ENCODE measurements around the gene IMPA2. TPM values are rescaled to one million over a fixed set of nuclear protein-coding genes. Genes with fewer than 3 reads are reported as not detected.

Gene IMPA2
- total and polyA plus RNA-seq, 8 donors: 61.0 to 263 (median 78.6) TPM

DNA sequence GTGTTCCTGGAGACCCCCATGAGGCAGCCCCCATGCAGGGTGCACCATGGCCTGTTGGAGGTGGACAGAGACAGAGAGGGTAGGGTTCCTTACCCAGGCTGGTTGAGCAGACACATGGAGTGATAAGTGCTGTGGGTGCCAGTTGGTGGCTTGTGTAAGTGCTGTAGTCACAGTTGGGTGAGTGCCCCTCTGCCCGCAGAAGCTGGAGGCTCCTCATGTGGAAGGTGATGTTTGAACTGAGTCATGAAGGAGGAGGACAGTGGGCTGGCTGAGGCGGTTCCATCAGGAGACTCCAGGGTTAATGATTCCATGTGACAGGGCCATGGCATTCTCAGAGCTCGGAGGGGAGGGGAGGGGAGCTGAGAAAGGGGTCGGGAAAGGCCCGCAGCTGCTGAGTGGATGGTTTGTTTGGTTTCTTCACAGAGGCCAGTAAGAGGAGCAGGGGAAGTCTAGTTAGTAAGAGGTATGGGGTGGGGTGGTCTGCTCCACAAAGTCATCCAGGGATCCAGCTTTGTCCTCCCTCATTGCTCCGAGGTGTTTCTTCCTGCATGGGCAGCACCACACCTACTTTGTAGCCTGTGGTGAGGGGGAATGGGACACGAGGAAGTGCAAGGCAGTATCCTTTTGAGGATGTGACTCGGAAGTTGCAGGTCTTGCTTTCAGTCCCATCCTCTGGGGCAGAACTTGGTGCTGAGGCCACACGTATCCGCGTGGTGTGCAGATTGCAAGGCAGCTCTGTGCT is 13.6 kb downstream of the IMPA2 start:
- Histone ChIP-seq H3K27me3 (no peaks in the 10 kb centered on the region), H3K27ac (peak overlapping the region; percentile 74 to 88 (median 83)), H3K36me3 (peaks cover 0 to 9% (median 9%) of the 10 kb centered on the region in 4 donors), H3K4me3 (no peak overlapping the region), H3K4me1 (peaks cover 36 to 77% (median 71%) of the 10 kb centered on the region in 4 donors), H3K9me3 (no peaks in the 10 kb centered on the region)
- TF ChIP-seq POLR2A (IDR thresholded peaks at IDR 0.05): no peak
- TF ChIP-seq, protein P1, sequence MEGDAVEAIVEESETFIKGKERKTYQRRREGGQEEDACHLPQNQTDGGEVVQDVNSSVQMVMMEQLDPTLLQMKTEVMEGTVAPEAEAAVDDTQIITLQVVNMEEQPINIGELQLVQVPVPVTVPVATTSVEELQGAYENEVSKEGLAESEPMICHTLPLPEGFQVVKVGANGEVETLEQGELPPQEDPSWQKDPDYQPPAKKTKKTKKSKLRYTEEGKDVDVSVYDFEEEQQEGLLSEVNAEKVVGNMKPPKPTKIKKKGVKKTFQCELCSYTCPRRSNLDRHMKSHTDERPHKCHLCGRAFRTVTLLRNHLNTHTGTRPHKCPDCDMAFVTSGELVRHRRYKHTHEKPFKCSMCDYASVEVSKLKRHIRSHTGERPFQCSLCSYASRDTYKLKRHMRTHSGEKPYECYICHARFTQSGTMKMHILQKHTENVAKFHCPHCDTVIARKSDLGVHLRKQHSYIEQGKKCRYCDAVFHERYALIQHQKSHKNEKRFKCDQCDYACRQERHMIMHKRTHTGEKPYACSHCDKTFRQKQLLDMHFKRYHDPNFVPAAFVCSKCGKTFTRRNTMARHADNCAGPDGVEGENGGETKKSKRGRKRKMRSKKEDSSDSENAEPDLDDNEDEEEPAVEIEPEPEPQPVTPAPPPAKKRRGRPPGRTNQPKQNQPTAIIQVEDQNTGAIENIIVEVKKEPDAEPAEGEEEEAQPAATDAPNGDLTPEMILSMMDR (IDR thresholded peaks at IDR 0.05): no peak
- TF ChIP-seq POLR2AphosphoS5 (IDR thresholded peaks at IDR 0.05): no peak
- TF ChIP-seq EP300 (IDR thresholded peaks at IDR 0.05): no peak
- peak; percentile 54 to 66 for DNase-seq
- intact Hi-C loops (cut with DNase I; ENCODE audit: low total_unique reads): loop anchor here (5.0 kb wide), 1 partner anchor 58 kb away; no protein-coding TSS in a partner anchor
- WGBS, 5 donors: 32 to 51% (median 39%) methylated on average over 11 of the region's 11 CpGs

DNA sequence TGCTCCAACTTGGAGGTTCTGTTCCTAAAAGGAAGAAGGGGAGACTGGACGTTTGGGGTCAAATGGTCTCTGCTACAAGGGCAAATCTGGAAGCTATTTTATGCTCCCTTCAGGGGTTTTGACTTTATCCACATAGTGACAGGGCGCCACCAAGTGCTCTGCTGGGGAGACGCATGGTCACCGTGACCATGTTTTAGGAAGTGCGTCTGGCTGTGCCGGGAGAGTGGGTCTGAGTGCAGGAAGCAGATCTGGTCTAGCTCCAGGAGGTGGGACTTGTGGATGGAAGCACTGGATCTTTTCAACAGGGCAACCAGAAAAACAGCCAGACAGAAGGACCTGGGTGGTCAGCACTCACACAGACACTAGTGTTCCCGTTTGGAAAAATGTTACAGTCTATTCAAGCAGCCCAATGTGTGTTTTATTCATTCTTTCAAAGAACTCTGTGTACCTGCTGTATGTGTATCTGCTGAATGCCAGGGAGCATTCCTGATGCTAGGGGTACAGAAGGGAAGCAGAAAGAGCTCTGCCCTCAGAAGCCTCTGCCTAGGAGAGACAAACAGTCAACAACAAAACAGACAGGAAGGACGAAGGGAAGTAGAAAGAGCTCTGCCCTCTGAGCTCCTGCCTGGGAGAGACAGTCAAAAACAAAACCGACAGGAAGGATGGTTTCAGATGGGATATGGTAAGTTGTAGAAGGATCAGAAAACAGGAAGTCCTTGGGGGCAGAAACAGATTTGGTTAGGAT is 14.3 kb downstream of the IMPA2 start:
- Histone ChIP-seq H3K4me3 (no peak overlapping the region), H3K4me1 (peaks cover 32 to 73% (median 65%) of the 10 kb centered on the region in 4 donors), H3K36me3 (peaks cover 0 to 16% (median 10%) of the 10 kb centered on the region in 4 donors), H3K27ac (peak overlapping the region; percentile 74 to 88 (median 83)), H3K9me3 (no peaks in the 10 kb centered on the region), H3K27me3 (no peaks in the 10 kb centered on the region)
- intact Hi-C loops (cut with DNase I; ENCODE audit: low total_unique reads): no loop called here
- WGBS, 5 donors: 7 to 9% (median 8%) methylated on average over 7 to 9 of the region's 9 CpGs
- TF ChIP-seq, protein P1 (IDR thresholded peaks at IDR 0.05): peak in 5 of 7 experiments; percentile 55 to 89 (median 62)
- TF ChIP-seq POLR2AphosphoS5 (IDR thresholded peaks at IDR 0.05) (peak; percentile 28 to 74 (median 57)), EP300 (IDR thresholded peaks at IDR 0.05) (no peak), POLR2A (IDR thresholded peaks at IDR 0.05) (no peak)
- peak; percentile 85 to 92 for DNase-seq

DNA sequence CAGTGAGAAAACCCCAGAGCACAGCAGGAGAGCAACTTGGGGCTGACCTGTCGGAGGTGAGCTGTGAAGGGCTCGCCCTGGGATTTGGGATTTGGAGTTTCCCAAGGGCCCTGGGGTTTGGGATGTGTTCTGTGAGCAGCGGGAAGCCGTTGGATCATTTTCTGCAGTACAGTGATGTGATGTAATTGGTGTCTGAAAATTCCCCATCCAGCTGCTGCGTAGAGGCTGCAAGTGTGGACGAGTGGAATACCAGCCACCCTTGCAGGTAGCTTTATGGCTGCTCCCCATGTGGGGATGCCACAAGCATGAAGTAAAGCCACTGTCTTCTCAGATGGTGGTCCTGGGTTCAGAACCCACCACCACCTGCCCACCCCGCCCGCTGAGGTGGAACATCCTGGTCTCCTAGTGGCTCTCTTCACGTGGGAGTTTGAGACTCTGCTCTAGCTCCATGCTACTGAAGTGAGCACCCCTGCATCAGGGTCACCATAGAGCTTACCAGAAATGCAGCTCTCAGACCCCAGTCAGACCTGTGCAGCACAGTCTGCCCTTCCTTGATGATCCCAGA is 15.0 kb downstream of the IMPA2 start:
- Histone ChIP-seq H3K27ac (peak overlapping the region; percentile 53 to 88 (median 81)), H3K27me3 (no peaks in the 10 kb centered on the region), H3K9me3 (no peaks in the 10 kb centered on the region), H3K36me3 (peaks cover 0 to 22% (median 15%) of the 10 kb centered on the region in 4 donors), H3K4me3 (no peak overlapping the region), H3K4me1 (peaks cover 38 to 77% (median 66%) of the 10 kb centered on the region in 4 donors)
- TF ChIP-seq, protein P1 (IDR thresholded peaks at IDR 0.05): no peak
- TF ChIP-seq EP300 (IDR thresholded peaks at IDR 0.05): no peak
- TF ChIP-seq POLR2A (IDR thresholded peaks at IDR 0.05): no peak
- TF ChIP-seq POLR2AphosphoS5 (IDR thresholded peaks at IDR 0.05): no peak
- WGBS, 5 donors: 83 to 91% (median 87%) methylated on average over 8 to 9 of the region's 9 CpGs
- intact Hi-C loops (cut with DNase I; ENCODE audit: low total_unique reads): no loop called here
- peak in 1 of 2 donors; percentile 21 for DNase-seq

DNA sequence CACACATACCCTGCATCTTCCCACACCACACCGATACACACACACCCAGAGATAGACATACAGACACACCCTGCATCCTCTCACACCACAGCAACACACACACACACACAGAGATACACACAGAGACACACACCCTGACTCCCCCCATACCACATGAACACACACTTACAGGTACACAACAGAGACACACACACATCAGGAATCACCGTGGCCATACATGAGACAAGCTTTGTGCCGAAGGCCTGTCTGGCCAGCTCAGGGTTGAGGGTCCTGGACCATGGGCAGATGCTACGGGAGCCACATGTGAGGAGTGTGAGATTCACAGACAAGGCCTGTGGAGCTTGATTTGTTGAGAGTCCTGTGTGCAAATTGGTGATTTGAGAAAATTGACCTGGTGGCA is 15.6 kb downstream of the IMPA2 start:
- H3K27me3 ChIP-seq: no peaks in the 10 kb centered on the region
- peaks cover 44 to 80% (median 72%) of the 10 kb centered on the region in 4 donors for H3K4me1 ChIP-seq
- intact Hi-C loops (cut with DNase I; ENCODE audit: low total_unique reads): no loop called here
- H3K36me3 ChIP-seq: peaks cover 0 to 28% (median 20%) of the 10 kb centered on the region in 4 donors
- no peak overlapping the region for H3K4me3 ChIP-seq
- 81 to 97% (median 92%) methylated on average over 4 of the region's 4 CpGs for WGBS, 5 donors
- peak overlapping the region in 4 of 5 donors; percentile 53 to 88 (median 70) for H3K27ac ChIP-seq
- no peak for DNase-seq
- TF ChIP-seq POLR2AphosphoS5 (IDR thresholded peaks at IDR 0.05) (no peak), EP300 (IDR thresholded peaks at IDR 0.05) (no peak), POLR2A (IDR thresholded peaks at IDR 0.05) (no peak)
- TF ChIP-seq, protein P1 (IDR thresholded peaks at IDR 0.05): no peak
- H3K9me3 ChIP-seq: no peaks in the 10 kb centered on the region
